Psoas muscle (tissue), 8 donors: Measurements from ENCODE around the gene PFAS. TPM values are rescaled to one million over a fixed set of nuclear protein-coding genes. Genes with fewer than 3 reads are reported as not detected.

Experiments
- ATAC-seq, 4 donors: fragments of 200-7000 bp; cut with Tn5 transposase; one replicate each; pipeline ENCODE4 v1.9.1; 2020; ENCODE audit warnings: moderate library complexity in 3 of 4, mild to moderate bottlenecking in 2 of 4
- DNase-seq, 2 donors: peaks; one replicate each; pipeline ENCODE4 v3.0.0-alpha.2; 2020
- H3K27ac ChIP-seq: fragments of 200-600 bp; one replicate; pipeline ENCODE4 v1.8.0; 2022
- H3K27me3 ChIP-seq, 3 donors: fragments of 200-600 bp in 1 of 3; one replicate each; pipeline versions ENCODE4 v1.6.1 to v1.8.0; 2013 to 2022; ENCODE audit warnings: low read length in 2 of 3, mild to moderate bottlenecking in 2 of 3, moderate library complexity in 1 of 3; ENCODE audit not compliant: insufficient read depth in 3 of 3
- H3K36me3 ChIP-seq, 2 donors: fragments of 200-600 bp in 1 of 2; one replicate each; pipeline versions ENCODE4 v1.6.1 to v1.8.0; 2013 to 2022; ENCODE audit warnings: low read depth in 1 of 2, mild to moderate bottlenecking in 1 of 2, moderate library complexity in 1 of 2; ENCODE audit not compliant: insufficient read depth in 1 of 2
- H3K4me1 ChIP-seq: fragments of 200-600 bp; one replicate; pipeline ENCODE4 v1.8.0; 2022
- H3K4me3 ChIP-seq: fragments of 200-600 bp; one replicate; pipeline ENCODE4 v1.8.0; 2022; ENCODE audit warnings: mild to moderate bottlenecking
- H3K9me3 ChIP-seq: fragments of 200-600 bp; one replicate; pipeline ENCODE4 v1.8.0; 2022
- WGBS, 3 donors: extraction: QIAGEN DNeasy Blood & Tissue Kit; methylation state at CpG; one replicate each; pipeline versions ENCODE4 v1.1.6 to v1.1.7; 2013; 5-methylcytosine and 5-hydroxymethylcytosine counted together
- intact Hi-C, 2 donors: fragments of 100-400 bp; cut with DNase I; formaldehyde crosslinking; loops; one replicate each; pipeline versions ENCODE4 v1.11.0 to v1.14.2; 2022
- polyA plus RNA-seq, 3 donors: library from polyadenylated mRNA; stranded (reverse); fragments of 200-250 nt; gene quantifications; one replicate each; pipeline ENCODE4 v1.2.3, GENCODE V29; 2013
- total RNA-seq, 4 donors: library from RNA; stranded (reverse); fragmentation: NEBNext Ultra II Directional in 2 of 4; extraction: Animal tissue kit (Norgen Biotek cat#: 25700) in 2 of 4; gene quantifications; one replicate each; pipeline versions ENCODE4 v1.2.1 to v1.2.4, GENCODE V29; 2021 to 2023
- TF ChIP-seq, protein P1 (sequence below): fragments of 200-600 bp; IDR thresholded peaks from one replicate; pipeline ENCODE4 v1.8.0; 2022; ENCODE audit warnings: antibody characterized with exemption
- donor health status: healthy with polysubstance abuse.
- donor health status: DM: no; HTN: no; CAD: no; lungs with moderate emphysema.
- donor health status: Bipolar disorder and iron deficiency.
- donor health status: healthy.
- donor health status: DM: yes; HTN: yes; CAD: no.
- donor health status: DM: no; HTN: no; CAD: no.
- donor health status: DM: no; HTN: no; CAD: no.
- donor health status: DM: yes; HTN: yes; CAD: no.

The PFAS gene
- total and polyA plus RNA-seq, 7 donors: 4.9 to 15.6 (median 10.7) TPM

DNA sequence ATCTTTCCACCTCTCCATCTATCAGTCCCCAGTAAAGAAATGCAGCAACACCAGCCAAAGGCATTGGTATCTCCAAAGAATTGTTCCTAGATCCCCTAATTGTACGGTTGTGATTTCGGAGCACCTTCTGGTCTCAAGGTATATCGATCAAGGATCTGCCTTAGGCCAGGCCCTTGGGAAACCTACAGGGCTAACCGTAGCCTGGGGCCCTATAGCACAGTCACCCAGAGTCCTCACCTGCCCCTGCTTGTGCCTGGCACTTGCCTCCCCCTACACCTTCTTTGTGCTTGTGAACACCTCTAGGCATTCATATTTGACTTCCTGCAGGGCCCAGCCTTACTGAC lies 21.9 kb upstream of the PFAS start:
- TF ChIP-seq, protein P1, sequence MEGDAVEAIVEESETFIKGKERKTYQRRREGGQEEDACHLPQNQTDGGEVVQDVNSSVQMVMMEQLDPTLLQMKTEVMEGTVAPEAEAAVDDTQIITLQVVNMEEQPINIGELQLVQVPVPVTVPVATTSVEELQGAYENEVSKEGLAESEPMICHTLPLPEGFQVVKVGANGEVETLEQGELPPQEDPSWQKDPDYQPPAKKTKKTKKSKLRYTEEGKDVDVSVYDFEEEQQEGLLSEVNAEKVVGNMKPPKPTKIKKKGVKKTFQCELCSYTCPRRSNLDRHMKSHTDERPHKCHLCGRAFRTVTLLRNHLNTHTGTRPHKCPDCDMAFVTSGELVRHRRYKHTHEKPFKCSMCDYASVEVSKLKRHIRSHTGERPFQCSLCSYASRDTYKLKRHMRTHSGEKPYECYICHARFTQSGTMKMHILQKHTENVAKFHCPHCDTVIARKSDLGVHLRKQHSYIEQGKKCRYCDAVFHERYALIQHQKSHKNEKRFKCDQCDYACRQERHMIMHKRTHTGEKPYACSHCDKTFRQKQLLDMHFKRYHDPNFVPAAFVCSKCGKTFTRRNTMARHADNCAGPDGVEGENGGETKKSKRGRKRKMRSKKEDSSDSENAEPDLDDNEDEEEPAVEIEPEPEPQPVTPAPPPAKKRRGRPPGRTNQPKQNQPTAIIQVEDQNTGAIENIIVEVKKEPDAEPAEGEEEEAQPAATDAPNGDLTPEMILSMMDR: no peak
- H3K27ac ChIP-seq: peak overlapping the region; percentile 78
- H3K36me3 ChIP-seq: peaks cover 11 to 50% of the 10 kb centered on the region in 2 donors
- WGBS, 3 donors: 87 to 92% (median 87%) methylated on average over 4 of the region's 4 CpGs
- H3K4me3 ChIP-seq: peak overlapping the region; percentile 55
- peaks cover 15% of the 10 kb centered on the region for H3K4me1 ChIP-seq
- H3K27me3 ChIP-seq: no peaks in the 10 kb centered on the region
- H3K9me3 ChIP-seq: no peaks in the 10 kb centered on the region
- no peak for ATAC-seq
- no peak for DNase-seq
- intact Hi-C loops: loop anchor here (2.0 to 5.0 kb wide), 3 partner anchors 20 to 90 kb away; partner anchors contain the start of gene TMEM107 (in 1 of the 2)

DNA sequence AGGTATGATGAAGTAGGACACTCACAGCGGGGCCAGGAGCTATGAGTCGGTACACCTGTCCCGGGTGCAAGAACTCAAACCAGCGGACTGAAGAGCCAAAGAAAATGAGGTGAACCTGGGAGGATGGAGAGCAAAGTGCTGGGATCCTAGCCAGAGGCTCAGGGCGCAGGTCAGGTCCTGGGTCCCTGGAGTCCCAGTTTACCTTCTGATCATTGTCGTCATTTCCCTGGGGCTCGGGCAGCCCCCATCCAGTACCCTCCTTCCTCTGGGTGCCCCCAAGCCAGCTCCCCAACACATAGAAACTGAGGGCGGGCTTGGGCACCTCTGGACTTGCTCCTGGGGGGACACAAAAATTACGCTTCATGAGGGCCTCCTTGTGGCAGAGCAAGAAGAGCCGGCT lies 17.4 kb upstream of the PFAS start:
- no peak overlapping the region for H3K27ac ChIP-seq
- H3K36me3 ChIP-seq: peaks cover 16 to 95% of the 10 kb centered on the region in 2 donors
- H3K4me3 ChIP-seq: no peak overlapping the region
- no peak for DNase-seq
- intact Hi-C loops: no loop called here
- no peaks in the 10 kb centered on the region for H3K9me3 ChIP-seq
- WGBS, 3 donors: 93 to 96% (median 96%) methylated on average over 10 of the region's 10 CpGs
- ATAC-seq: no peak
- no peaks in the 10 kb centered on the region for H3K27me3 ChIP-seq
- TF ChIP-seq, protein P1: no peak
- H3K4me1 ChIP-seq: peaks cover 6% of the 10 kb centered on the region

DNA sequence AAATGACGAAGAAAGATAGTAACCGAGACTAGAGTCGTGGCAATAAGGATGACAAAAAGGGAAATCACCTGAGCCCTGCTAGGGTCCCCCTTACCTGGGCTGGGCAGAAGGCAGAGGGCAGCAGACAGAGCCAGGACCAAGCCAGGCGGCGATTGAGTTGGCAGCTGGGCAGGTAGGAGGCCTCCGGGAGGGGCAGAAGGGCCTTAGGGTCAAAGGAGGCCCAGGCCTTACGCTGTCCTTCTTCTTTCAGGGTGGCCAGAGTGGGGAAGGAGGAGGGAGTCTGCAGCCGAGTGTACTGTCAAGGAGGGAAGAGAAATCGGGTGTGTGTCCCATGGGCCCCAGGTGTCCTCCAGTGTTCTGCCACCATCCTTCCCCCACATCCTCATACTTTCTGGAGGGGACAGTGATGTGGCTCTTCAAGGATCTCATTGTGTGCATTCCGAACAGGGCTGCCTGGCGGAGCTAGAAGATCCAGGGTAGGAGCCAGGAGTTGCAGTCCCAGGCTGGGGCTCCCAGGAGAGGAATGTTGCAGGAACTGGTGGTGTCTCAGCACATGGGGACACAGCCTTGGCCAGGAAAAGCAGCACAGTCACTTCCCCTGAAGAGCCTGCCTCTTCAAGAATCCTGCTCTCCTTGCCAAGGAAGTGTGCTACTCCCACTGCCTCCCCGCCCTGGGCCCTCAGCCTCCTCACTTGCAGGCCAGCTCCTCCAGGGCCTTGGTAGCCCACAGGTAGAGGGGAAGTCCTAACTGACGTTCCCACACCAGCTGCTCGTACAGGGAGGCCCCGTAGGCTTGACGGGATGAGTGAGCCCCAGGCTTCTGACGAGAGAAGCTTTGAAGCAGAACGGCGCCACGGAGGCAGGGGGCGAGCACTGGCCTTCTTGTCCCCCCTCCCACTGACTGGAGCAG lies 14.5 kb upstream of the PFAS start:
- DNase-seq (no peak), ATAC-seq (no peak)
- TF ChIP-seq, protein P1: no peak
- Histone ChIP-seq H3K4me1 (no peaks in the 10 kb centered on the region), H3K36me3 (peaks cover 16 to 100% of the 10 kb centered on the region in 2 donors), H3K27me3 (no peaks in the 10 kb centered on the region), H3K27ac (no peak overlapping the region), H3K4me3 (no peak overlapping the region), H3K9me3 (no peaks in the 10 kb centered on the region)
- intact Hi-C loops: no loop called here
- WGBS, 3 donors: 88 to 91% (median 91%) methylated on average over 21 of the region's 21 CpGs

DNA sequence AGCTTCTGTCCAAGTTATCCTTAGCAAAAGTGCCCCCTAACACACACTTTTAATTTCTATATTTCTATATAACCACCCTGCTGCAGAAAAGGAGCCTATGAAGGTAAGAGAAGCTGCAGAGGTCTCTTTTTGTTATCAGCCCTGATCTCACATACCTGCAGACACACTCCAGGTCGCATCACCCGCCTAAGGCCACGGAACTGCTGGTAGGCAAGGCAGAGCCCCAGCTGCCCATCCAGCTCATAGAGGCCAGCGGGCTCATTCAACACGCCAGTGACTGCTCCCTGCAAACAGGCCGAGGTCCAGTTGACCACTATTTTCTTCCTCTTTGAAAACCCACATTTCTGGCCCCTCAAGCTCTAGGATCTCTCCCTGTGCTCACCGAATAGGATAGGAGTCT lies 13.4 kb upstream of the PFAS start:
- WGBS, 3 donors: 93 to 97% (median 95%) methylated on average over 7 of the region's 7 CpGs
- intact Hi-C loops: no loop called here

More for the DNA sequence above, 13.4 kb upstream of the PFAS start:
- no peaks in the 10 kb centered on the region for H3K9me3 ChIP-seq
- ATAC-seq (no peak), DNase-seq (no peak)
- TF ChIP-seq, protein P1: no peak
- H3K4me1 ChIP-seq: no peaks in the 10 kb centered on the region
- H3K36me3 ChIP-seq: peaks cover 10 to 100% of the 10 kb centered on the region in 2 donors
- H3K27me3 ChIP-seq: no peaks in the 10 kb centered on the region
- H3K27ac ChIP-seq: no peak overlapping the region
- no peak overlapping the region for H3K4me3 ChIP-seq
